ENCODE data around the gene LIN28B.

- TF ChIP-seq TAF1 (IDR thresholded peaks at IDR 0.05; ENCODE audit: borderline replicate concordance, low read depth, low read length), result no peak
- TF ChIP-seq POLR2A (IDR thresholded peaks at IDR 0.05; ENCODE audit: low read depth, low read length), result no peak
Measured at GRCh38 chr6:105056646-105057045, 99.7 kb downstream of the LIN28B start.
